Measurements from ENCODE around the gene DPF3. TPM values are rescaled to one million over a fixed set of nuclear protein-coding genes. Genes with fewer than 3 reads are reported as not detected.

The DPF3 gene
- total RNA-seq, 1 experiment from 2014 or later, result 0.31 TPM

DNA sequence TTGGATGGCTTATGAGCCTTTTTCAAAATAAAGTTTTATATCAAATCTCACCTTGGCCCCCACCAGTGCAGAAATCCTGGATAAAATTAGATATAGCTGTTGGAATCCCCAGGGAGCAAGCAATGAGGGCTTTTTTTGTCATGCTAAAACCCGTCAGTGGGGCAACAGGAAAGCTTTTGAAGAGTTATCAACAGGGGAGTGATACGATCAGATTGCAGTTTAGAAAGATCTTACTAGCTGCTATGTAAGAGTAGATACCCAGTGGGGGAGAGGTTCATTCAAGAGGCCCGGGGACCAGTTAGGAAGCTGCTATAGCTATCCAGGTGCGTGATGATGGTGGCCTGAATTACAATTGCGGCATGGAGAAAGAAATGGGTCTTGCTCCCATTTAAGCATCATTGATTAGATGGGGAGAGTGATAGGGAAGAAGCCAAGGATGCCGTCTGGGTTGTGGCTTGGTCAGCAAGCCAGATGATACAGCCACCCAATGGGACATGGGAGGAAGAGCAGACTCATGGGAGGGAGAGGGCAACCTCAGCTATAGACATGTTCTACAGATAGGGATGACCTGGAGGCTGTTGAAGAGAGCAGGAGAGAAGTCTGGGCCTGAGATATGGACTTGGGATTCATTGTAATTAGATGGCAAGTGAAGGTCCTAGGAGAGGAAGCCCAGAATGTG lies 272.4 kb downstream of the DPF3 start:
- peaks cover 36% of the 10 kb centered on the region for H3K4me1 Mint-ChIP-seq
- ATAC-seq (peak; percentile 83), DNase-seq (ENCODE audit: low spot score) (no peak)
- peaks cover 25% of the 10 kb centered on the region for H3K27me3 Mint-ChIP-seq (ENCODE audit: low read depth)
- H3K4me3 Mint-ChIP-seq, result no peak overlapping the region
- POLR2A ChIA-PET, result no interaction called here
- no peak for TF ChIP-seq RORB (CRISPR knock-in tag; IDR thresholded peaks at IDR 0.05)
- no peak for TF ChIP-seq TCF7 (CRISPR knock-in tag; IDR thresholded peaks at IDR 0.05; ENCODE audit: low read depth)
- TF ChIP-seq, protein P1, sequence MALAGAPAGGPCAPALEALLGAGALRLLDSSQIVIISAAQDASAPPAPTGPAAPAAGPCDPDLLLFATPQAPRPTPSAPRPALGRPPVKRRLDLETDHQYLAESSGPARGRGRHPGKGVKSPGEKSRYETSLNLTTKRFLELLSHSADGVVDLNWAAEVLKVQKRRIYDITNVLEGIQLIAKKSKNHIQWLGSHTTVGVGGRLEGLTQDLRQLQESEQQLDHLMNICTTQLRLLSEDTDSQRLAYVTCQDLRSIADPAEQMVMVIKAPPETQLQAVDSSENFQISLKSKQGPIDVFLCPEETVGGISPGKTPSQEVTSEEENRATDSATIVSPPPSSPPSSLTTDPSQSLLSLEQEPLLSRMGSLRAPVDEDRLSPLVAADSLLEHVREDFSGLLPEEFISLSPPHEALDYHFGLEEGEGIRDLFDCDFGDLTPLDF (CRISPR knock-in tag; IDR thresholded peaks at IDR 0.05), result no peak
- no peak for TF ChIP-seq NFE2L1 (CRISPR knock-in tag; IDR thresholded peaks at IDR 0.05)
- TF ChIP-seq, protein P2, sequence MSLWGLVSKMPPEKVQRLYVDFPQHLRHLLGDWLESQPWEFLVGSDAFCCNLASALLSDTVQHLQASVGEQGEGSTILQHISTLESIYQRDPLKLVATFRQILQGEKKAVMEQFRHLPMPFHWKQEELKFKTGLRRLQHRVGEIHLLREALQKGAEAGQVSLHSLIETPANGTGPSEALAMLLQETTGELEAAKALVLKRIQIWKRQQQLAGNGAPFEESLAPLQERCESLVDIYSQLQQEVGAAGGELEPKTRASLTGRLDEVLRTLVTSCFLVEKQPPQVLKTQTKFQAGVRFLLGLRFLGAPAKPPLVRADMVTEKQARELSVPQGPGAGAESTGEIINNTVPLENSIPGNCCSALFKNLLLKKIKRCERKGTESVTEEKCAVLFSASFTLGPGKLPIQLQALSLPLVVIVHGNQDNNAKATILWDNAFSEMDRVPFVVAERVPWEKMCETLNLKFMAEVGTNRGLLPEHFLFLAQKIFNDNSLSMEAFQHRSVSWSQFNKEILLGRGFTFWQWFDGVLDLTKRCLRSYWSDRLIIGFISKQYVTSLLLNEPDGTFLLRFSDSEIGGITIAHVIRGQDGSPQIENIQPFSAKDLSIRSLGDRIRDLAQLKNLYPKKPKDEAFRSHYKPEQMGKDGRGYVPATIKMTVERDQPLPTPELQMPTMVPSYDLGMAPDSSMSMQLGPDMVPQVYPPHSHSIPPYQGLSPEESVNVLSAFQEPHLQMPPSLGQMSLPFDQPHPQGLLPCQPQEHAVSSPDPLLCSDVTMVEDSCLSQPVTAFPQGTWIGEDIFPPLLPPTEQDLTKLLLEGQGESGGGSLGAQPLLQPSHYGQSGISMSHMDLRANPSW (CRISPR knock-in tag; conservative IDR thresholded peaks at IDR 0.05; ENCODE audit: low read depth), result no peak
- TF ChIP-seq EMX1 (CRISPR knock-in tag; IDR thresholded peaks at IDR 0.05), result no peak
- TF ChIP-seq, protein P3, sequence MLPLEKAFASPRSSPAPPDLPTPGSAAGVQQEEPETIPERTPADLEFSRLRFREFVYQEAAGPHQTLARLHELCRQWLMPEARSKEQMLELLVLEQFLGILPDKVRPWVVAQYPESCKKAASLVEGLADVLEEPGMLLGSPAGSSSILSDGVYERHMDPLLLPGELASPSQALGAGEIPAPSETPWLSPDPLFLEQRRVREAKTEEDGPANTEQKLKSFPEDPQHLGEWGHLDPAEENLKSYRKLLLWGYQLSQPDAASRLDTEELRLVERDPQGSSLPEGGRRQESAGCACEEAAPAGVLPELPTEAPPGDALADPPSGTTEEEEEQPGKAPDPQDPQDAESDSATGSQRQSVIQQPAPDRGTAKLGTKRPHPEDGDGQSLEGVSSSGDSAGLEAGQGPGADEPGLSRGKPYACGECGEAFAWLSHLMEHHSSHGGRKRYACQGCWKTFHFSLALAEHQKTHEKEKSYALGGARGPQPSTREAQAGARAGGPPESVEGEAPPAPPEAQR (CRISPR knock-in tag; IDR thresholded peaks at IDR 0.05), result no peak
- no peak for TF ChIP-seq TP53 (CRISPR knock-in tag; IDR thresholded peaks at IDR 0.05)
- TF ChIP-seq, protein P4, sequence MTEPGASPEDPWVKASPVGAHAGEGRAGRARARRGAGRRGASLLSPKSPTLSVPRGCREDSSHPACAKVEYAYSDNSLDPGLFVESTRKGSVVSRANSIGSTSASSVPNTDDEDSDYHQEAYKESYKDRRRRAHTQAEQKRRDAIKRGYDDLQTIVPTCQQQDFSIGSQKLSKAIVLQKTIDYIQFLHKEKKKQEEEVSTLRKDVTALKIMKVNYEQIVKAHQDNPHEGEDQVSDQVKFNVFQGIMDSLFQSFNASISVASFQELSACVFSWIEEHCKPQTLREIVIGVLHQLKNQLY (CRISPR knock-in tag; IDR thresholded peaks at IDR 0.05), result no peak
- TF ChIP-seq ELF4 (CRISPR knock-in tag; IDR thresholded peaks at IDR 0.05; ENCODE audit: low read depth), result no peak
- H3K9me3 Mint-ChIP-seq, result peaks cover 34% of the 10 kb centered on the region
- H3K27ac Mint-ChIP-seq, result no peak overlapping the region
- CTCF ChIA-PET, result interaction anchor here (1.0 to 1.3 kb wide), 2 partner anchors 108 to 283 kb away, joined by 3 to 4 read pairs; no protein-coding TSS in a partner anchor
- H3K36me3 Mint-ChIP-seq, result peaks cover 10% of the 10 kb centered on the region

DNA sequence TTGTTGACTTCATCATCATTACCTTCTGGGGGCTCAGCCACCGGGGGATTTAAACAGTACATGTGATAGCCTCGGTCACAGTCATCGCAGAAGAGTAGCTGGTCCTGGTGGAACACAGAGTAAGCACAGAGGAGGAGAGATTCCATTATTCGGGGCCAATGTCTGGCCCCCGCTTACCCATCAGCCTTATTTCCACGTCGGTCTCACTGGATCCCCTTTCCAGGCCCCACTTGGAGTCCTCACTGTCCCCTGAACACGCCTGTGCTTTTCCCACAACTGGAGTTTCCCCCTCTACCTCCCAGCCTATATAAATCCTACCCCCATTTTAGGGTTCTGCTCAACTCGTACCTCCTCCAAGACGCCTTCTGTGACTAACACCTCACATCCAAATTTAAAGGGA lies 274.0 kb downstream of the DPF3 start:
- Mint-ChIP-seq H3K4me3 (no peak overlapping the region), H3K9me3 (peaks cover 25% of the 10 kb centered on the region), H3K27ac (no peak overlapping the region), H3K36me3 (peaks cover 10% of the 10 kb centered on the region), H3K27me3 (ENCODE audit: low read depth) (peaks cover 25% of the 10 kb centered on the region), H3K4me1 (peaks cover 45% of the 10 kb centered on the region)
- ChIA-PET POLR2A (no interaction called here), CTCF (no interaction called here)
- DNase-seq (ENCODE audit: low spot score) (no peak), ATAC-seq (no peak)
- TF ChIP-seq JAZF1 (CRISPR knock-in tag; IDR thresholded peaks at IDR 0.05) (no peak), ELF4 (CRISPR knock-in tag; IDR thresholded peaks at IDR 0.05; ENCODE audit: low read depth) (no peak), ZNF138 (CRISPR knock-in tag; conservative IDR thresholded peaks at IDR 0.05) (no peak), NFATC4 (CRISPR knock-in tag; IDR thresholded peaks at IDR 0.05) (no peak), NR1H2 (CRISPR knock-in tag; IDR thresholded peaks at IDR 0.05) (no peak), KAT7 (CRISPR knock-in tag; IDR thresholded peaks at IDR 0.05; ENCODE audit: borderline replicate concordance) (no peak)
- TF ChIP-seq, protein P5, sequence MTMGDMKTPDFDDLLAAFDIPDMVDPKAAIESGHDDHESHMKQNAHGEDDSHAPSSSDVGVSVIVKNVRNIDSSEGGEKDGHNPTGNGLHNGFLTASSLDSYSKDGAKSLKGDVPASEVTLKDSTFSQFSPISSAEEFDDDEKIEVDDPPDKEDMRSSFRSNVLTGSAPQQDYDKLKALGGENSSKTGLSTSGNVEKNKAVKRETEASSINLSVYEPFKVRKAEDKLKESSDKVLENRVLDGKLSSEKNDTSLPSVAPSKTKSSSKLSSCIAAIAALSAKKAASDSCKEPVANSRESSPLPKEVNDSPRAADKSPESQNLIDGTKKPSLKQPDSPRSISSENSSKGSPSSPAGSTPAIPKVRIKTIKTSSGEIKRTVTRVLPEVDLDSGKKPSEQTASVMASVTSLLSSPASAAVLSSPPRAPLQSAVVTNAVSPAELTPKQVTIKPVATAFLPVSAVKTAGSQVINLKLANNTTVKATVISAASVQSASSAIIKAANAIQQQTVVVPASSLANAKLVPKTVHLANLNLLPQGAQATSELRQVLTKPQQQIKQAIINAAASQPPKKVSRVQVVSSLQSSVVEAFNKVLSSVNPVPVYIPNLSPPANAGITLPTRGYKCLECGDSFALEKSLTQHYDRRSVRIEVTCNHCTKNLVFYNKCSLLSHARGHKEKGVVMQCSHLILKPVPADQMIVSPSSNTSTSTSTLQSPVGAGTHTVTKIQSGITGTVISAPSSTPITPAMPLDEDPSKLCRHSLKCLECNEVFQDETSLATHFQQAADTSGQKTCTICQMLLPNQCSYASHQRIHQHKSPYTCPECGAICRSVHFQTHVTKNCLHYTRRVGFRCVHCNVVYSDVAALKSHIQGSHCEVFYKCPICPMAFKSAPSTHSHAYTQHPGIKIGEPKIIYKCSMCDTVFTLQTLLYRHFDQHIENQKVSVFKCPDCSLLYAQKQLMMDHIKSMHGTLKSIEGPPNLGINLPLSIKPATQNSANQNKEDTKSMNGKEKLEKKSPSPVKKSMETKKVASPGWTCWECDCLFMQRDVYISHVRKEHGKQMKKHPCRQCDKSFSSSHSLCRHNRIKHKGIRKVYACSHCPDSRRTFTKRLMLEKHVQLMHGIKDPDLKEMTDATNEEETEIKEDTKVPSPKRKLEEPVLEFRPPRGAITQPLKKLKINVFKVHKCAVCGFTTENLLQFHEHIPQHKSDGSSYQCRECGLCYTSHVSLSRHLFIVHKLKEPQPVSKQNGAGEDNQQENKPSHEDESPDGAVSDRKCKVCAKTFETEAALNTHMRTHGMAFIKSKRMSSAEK (CRISPR knock-in tag; IDR thresholded peaks at IDR 0.05; ENCODE audit: borderline replicate concordance), result no peak
- TF ChIP-seq, protein P6, sequence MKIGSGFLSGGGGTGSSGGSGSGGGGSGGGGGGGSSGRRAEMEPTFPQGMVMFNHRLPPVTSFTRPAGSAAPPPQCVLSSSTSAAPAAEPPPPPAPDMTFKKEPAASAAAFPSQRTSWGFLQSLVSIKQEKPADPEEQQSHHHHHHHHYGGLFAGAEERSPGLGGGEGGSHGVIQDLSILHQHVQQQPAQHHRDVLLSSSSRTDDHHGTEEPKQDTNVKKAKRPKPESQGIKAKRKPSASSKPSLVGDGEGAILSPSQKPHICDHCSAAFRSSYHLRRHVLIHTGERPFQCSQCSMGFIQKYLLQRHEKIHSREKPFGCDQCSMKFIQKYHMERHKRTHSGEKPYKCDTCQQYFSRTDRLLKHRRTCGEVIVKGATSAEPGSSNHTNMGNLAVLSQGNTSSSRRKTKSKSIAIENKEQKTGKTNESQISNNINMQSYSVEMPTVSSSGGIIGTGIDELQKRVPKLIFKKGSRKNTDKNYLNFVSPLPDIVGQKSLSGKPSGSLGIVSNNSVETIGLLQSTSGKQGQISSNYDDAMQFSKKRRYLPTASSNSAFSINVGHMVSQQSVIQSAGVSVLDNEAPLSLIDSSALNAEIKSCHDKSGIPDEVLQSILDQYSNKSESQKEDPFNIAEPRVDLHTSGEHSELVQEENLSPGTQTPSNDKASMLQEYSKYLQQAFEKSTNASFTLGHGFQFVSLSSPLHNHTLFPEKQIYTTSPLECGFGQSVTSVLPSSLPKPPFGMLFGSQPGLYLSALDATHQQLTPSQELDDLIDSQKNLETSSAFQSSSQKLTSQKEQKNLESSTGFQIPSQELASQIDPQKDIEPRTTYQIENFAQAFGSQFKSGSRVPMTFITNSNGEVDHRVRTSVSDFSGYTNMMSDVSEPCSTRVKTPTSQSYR (CRISPR knock-in tag; IDR thresholded peaks at IDR 0.05), result no peak
- TF ChIP-seq, protein P3 (CRISPR knock-in tag; IDR thresholded peaks at IDR 0.05), result no peak
- TF ChIP-seq, protein P7, sequence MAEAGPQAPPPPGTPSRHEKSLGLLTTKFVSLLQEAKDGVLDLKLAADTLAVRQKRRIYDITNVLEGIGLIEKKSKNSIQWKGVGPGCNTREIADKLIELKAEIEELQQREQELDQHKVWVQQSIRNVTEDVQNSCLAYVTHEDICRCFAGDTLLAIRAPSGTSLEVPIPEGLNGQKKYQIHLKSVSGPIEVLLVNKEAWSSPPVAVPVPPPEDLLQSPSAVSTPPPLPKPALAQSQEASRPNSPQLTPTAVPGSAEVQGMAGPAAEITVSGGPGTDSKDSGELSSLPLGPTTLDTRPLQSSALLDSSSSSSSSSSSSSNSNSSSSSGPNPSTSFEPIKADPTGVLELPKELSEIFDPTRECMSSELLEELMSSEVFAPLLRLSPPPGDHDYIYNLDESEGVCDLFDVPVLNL (CRISPR knock-in tag; IDR thresholded peaks at IDR 0.05; ENCODE audit: borderline replicate concordance, low read depth), result no peak
